Peyer's patch (tissue), 4 donors: Measurements from ENCODE around the gene TSPEAR. TPM values are rescaled to one million over a fixed set of nuclear protein-coding genes. Genes with fewer than 3 reads are reported as not detected.
A peak's percentile ranks its signal among the peaks of the same experiment; 100 is the strongest.
"Not testable (repeated sequence)": the region's sequence is repeated elsewhere in the genome, so short reads cannot be mapped to it uniquely, and the experiment has no call there.

Experiments
- DNase-seq, 3 donors: peaks; one replicate each; pipeline ENCODE4 v3.0.0-alpha.2; 2017 to 2019
- H3K27ac ChIP-seq, 4 donors: fragments of 200-600 bp; sonication (generic); one replicate each; pipeline ENCODE4 v1.5.1; 2016 to 2019
- H3K27me3 ChIP-seq, 2 donors: fragments of 200-600 bp; sonication (generic); one replicate each; pipeline ENCODE4 v1.5.1; 2019
- H3K36me3 ChIP-seq, 3 donors: fragments of 200-600 bp; sonication (generic); one replicate each; pipeline ENCODE4 v1.5.1; 2016 to 2019
- H3K4me1 ChIP-seq, 4 donors: fragments of 200-600 bp; sonication (generic); one replicate each; pipeline ENCODE4 v1.5.1; 2016 to 2019
- H3K4me3 ChIP-seq, 4 donors: fragments of 200-600 bp; sonication (generic); 1 replicate in 3 of 4; 2 replicates in 1 of 4; pipeline ENCODE4 v1.5.1; 2016 to 2019; ENCODE audit warnings: mild to moderate bottlenecking in 1 of 4
- H3K9me3 ChIP-seq, 4 donors: fragments of 200-600 bp; sonication (generic); one replicate each; pipeline ENCODE4 v1.5.1; 2016 to 2019; ENCODE audit warnings: mild to moderate bottlenecking in 1 of 4
- POLR2A ChIP-seq, 2 donors: fragments of 450-650 bp; IDR thresholded peaks; one replicate each; pipeline ENCODE4 v1.5.1; 2017; ENCODE audit warnings: antibody characterized with exemption in 2 of 2, mild to moderate bottlenecking in 2 of 2, moderate library complexity in 2 of 2
- total RNA-seq, 4 donors: library from RNA; depleted of rRNA; stranded (reverse); fragments of >200 nt; gene quantifications; one replicate each; pipeline ENCODE4 v1.1.0, GENCODE V29; 2016
- TF ChIP-seq, protein P1 (sequence below), 6 experiments: fragments of 450-650 bp in 4 of 6; fragments of 200-600 bp in 2 of 6; sonication (generic) in 1 of 6; IDR thresholded peaks; one replicate each; pipeline ENCODE4 v1.5.1; 2017 to 2019; ENCODE audit warnings: antibody characterized with exemption in 6 of 6, mild to moderate bottlenecking in 3 of 6, moderate library complexity in 1 of 6

Gene TSPEAR
- total RNA-seq, 4 donors from 2014 or later = 0.47 TPM; not detected in 3

- Histone ChIP-seq H3K27ac (no peak within 1 kb of the TSS), H3K4me1 (no peaks in the 10 kb centered on the region), H3K9me3 (peaks cover 0 to 8% (median 2%) of the 10 kb centered on the region in 4 donors), H3K4me3 (no peak within 1 kb of the TSS), H3K27me3 (no peaks in the 10 kb centered on the region), H3K36me3 (no peaks in the 10 kb centered on the region)
- DNase-seq = no peak
- TF ChIP-seq, protein P1, sequence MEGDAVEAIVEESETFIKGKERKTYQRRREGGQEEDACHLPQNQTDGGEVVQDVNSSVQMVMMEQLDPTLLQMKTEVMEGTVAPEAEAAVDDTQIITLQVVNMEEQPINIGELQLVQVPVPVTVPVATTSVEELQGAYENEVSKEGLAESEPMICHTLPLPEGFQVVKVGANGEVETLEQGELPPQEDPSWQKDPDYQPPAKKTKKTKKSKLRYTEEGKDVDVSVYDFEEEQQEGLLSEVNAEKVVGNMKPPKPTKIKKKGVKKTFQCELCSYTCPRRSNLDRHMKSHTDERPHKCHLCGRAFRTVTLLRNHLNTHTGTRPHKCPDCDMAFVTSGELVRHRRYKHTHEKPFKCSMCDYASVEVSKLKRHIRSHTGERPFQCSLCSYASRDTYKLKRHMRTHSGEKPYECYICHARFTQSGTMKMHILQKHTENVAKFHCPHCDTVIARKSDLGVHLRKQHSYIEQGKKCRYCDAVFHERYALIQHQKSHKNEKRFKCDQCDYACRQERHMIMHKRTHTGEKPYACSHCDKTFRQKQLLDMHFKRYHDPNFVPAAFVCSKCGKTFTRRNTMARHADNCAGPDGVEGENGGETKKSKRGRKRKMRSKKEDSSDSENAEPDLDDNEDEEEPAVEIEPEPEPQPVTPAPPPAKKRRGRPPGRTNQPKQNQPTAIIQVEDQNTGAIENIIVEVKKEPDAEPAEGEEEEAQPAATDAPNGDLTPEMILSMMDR (IDR thresholded peaks at IDR 0.05) = no peak
Observed at GRCh38 chr21:44666401-44667320, 44.7 kb downstream of the TSPEAR start, which contains the start of gene KRTAP12-2. Gene KRTAP12-2, minus strand, starts transcription at chr21:44666927. Its CDS starts 41 bp downstream, at chr21:44666886.

- H3K4me1 ChIP-seq = no peaks in the 10 kb centered on the region
- no peak for TF ChIP-seq POLR2A (IDR thresholded peaks at IDR 0.05)
- TF ChIP-seq, protein P1 (IDR thresholded peaks at IDR 0.05) = no peak
- H3K36me3 ChIP-seq = no peaks in the 10 kb centered on the region
- H3K9me3 ChIP-seq = no peaks in the 10 kb centered on the region
- no peak overlapping the region for H3K27ac ChIP-seq
- H3K27me3 ChIP-seq = no peaks in the 10 kb centered on the region
- no peak for DNase-seq
- no peak overlapping the region for H3K4me3 ChIP-seq
Observed at GRCh38 chr21:44664691-44665090, 46.7 kb downstream of the TSPEAR start.

DNA sequence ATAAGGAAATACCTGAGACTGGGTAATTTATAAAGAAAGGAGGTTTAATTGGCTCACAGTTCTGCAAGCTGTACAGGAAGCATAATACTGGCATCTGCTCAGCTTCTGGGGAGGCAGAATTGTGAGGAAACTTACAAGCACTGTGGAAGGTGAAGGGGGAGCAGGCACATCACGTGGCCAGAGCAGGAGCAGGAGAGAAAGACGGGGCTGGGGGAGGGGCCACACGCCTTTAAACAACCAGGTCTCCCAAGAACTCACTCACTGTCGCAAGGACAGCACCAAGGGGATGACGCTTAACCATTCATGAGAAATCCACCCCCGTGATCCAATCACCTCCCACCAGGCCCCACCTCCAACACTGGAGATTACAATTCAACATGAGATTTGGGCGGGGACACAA, 49.8 kb downstream of the TSPEAR start:
- H3K27ac ChIP-seq, H3K4me1 ChIP-seq, H3K9me3 ChIP-seq, H3K36me3 ChIP-seq, H3K27me3 ChIP-seq, DNase-seq, H3K4me3 ChIP-seq: not testable (repeated sequence)

DNA sequence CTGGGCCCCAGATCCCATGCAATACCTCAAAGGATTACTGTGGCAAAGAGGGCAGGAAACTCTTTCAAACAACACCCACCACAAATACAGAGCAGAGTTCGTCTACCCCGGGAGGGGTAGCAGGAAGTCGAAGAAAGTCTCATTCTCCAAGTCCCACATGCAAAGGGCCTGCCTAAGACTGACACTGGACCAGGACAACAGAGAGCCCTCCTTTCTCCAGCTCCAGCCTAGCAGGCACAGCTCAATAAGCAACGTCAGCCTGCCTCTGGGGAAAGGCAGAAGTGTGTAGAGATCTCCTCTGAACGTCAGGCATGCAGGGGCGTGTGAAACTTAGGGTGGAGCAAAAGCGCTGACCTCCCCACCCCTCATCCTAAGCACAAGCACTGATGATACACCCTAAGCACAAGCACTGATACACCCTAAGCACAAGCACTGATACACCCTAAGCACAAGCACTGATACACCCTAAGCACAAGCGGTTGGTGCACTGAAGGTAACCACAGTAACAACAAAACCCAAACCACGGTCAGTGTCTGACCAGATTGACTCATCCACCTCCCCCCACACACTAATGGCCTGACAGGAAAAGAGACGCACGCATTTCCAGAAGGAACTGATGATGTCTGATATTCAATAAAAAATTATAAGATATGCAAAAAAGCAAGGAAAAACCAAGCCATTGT, 52.3 kb downstream of the TSPEAR start:
- H3K9me3 ChIP-seq = no peaks in the 10 kb centered on the region
- H3K27me3 ChIP-seq = no peaks in the 10 kb centered on the region
- TF ChIP-seq, protein P1 (IDR thresholded peaks at IDR 0.05) = no peak
- no peak for TF ChIP-seq POLR2A (IDR thresholded peaks at IDR 0.05)
- H3K4me3 ChIP-seq = no peak overlapping the region
- no peaks in the 10 kb centered on the region for H3K4me1 ChIP-seq
- peak overlapping the region in 3 of 4 donors; percentile 25 to 82 (median 59) for H3K27ac ChIP-seq
- H3K36me3 ChIP-seq = no peaks in the 10 kb centered on the region
- no peak for DNase-seq

GRCh38 chr21:44658541-44658910, 52.8 kb downstream of the TSPEAR start:
- no peaks in the 10 kb centered on the region for H3K9me3 ChIP-seq

More at GRCh38 chr21:44658541-44658910, 52.8 kb downstream of the TSPEAR start:
- peak overlapping the region; percentile 25 to 82 (median 63) for H3K27ac ChIP-seq
- no peak for DNase-seq
- H3K4me3 ChIP-seq = no peak overlapping the region
- no peaks in the 10 kb centered on the region for H3K27me3 ChIP-seq
- no peaks in the 10 kb centered on the region for H3K4me1 ChIP-seq
- no peak for TF ChIP-seq POLR2A (IDR thresholded peaks at IDR 0.05)
- TF ChIP-seq, protein P1 (IDR thresholded peaks at IDR 0.05) = no peak
- H3K36me3 ChIP-seq = no peaks in the 10 kb centered on the region
